GM19035 (cell line): ENCODE data around the gene CNTNAP4.

Source experiments
- ATAC-seq: cut with Tn5 transposase; IDR thresholded peaks from one replicate; pipeline ENCODE4 v1.9.1; 2021; ENCODE audit not compliant: unreplicated experiment

CNTNAP4 gene

GRCh38 chr16:76387994-76388393 lies 110.8 kb downstream of the CNTNAP4 start:
- ATAC-seq: no peak

- no peak for ATAC-seq
These were observed 111.9 kb downstream of the CNTNAP4 start for GRCh38 chr16:76389126-76389525.

GRCh38 chr16:76390476-76390875 lies 113.3 kb downstream of the CNTNAP4 start:
- no peak for ATAC-seq

GRCh38 chr16:76396977-76397376 lies 119.8 kb downstream of the CNTNAP4 start:
- no peak for ATAC-seq

- ATAC-seq: no peak
These were observed 132.5 kb downstream of the CNTNAP4 start for GRCh38 chr16:76409706-76410105.

GRCh38 chr16:76421571-76421970 lies 144.4 kb downstream of the CNTNAP4 start:
- no peak for ATAC-seq

GRCh38 chr16:76428858-76429257 lies 151.7 kb downstream of the CNTNAP4 start:
- no peak for ATAC-seq

- ATAC-seq: no peak
These were observed 164.2 kb downstream of the CNTNAP4 start for GRCh38 chr16:76441391-76441790.

GRCh38 chr16:76441876-76442275 lies 164.7 kb downstream of the CNTNAP4 start:
- ATAC-seq: no peak

- no peak for ATAC-seq
These were observed 166.8 kb downstream of the CNTNAP4 start for GRCh38 chr16:76443973-76444372.

- ATAC-seq: no peak
These were observed 167.6 kb downstream of the CNTNAP4 start for GRCh38 chr16:76444832-76445231.

GRCh38 chr16:76445815-76446214 lies 168.6 kb downstream of the CNTNAP4 start:
- no peak for ATAC-seq

- ATAC-seq: no peak
These were observed 169.1 kb downstream of the CNTNAP4 start for GRCh38 chr16:76446251-76446650.

- ATAC-seq: no peak
These were observed 173.7 kb downstream of the CNTNAP4 start for GRCh38 chr16:76450890-76451289.

- ATAC-seq: no peak
These were observed 178.1 kb downstream of the CNTNAP4 start for GRCh38 chr16:76455257-76455656.

GRCh38 chr16:76456016-76456415 lies 178.8 kb downstream of the CNTNAP4 start:
- ATAC-seq: no peak

- ATAC-seq: no peak
These were observed 181.9 kb downstream of the CNTNAP4 start for GRCh38 chr16:76459111-76459510.

- no peak for ATAC-seq
These were observed 184.6 kb downstream of the CNTNAP4 start for GRCh38 chr16:76461836-76462235.

- no peak for ATAC-seq
These were observed 187.9 kb downstream of the CNTNAP4 start for GRCh38 chr16:76464955-76465620.

GRCh38 chr16:76466871-76467270 lies 189.7 kb downstream of the CNTNAP4 start:
- ATAC-seq: no peak

GRCh38 chr16:76474048-76474447 lies 196.8 kb downstream of the CNTNAP4 start:
- no peak for ATAC-seq

- ATAC-seq: no peak
These were observed 200.9 kb downstream of the CNTNAP4 start for GRCh38 chr16:76478105-76478504.

GRCh38 chr16:76483307-76483909 lies 206.2 kb downstream of the CNTNAP4 start:
- ATAC-seq: no peak
